CMK (cell line): Measurements from ENCODE around the gene ZNF286A.
"Not testable (repeated sequence)": the region's sequence is repeated elsewhere in the genome, so short reads cannot be mapped to it uniquely, and the experiment has no call there.

Experiments used
- DNase-seq: peaks from one replicate; pipeline ENCODE4 v3.0.0-alpha.2; 2010; ENCODE audit warnings: low read depth

The ZNF286A gene

DNA sequence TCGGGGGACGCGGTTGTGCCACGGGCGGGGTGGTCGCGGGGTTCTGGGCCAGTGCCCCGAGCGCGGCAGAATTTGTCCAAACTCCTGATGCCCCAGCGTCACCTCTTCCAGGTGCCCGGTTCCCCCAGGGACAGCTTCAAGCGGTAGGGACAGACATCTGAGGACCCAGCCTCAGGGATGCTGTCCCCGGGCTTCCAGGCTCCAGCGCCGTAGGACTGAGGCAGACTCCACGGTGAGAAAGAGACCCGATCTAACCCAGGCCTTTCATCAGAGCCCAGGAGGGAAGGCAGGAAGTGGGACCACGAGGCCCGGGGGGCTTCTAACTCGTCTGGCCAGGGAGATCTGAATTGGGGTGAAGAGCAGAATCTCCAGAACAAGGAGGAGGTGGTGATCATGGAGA, 385 bp downstream of the ZNF286A start:
- DNase-seq: not testable (repeated sequence)

DNA sequence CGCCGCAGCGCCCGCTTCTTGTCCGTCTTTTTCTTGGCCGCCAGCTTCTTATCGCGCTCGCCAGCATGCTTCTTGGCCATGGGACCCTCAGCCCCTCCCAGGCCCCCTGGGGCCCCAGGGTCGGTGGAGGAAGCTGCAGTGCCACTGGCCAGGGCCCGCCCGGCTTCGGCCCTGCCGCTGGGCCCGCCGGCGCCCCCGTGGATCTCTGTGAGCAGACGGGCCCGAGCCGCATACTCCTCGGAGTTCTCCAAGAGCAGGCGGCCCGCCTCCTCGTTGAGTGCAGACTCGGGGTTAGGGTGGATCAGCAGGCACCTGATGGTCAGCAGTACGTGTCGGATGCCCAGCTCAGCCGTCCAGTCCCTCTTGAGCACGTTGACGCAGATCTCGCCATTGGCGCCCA, 4.7 kb downstream of the ZNF286A start:
- DNase-seq: not testable (repeated sequence)

DNA sequence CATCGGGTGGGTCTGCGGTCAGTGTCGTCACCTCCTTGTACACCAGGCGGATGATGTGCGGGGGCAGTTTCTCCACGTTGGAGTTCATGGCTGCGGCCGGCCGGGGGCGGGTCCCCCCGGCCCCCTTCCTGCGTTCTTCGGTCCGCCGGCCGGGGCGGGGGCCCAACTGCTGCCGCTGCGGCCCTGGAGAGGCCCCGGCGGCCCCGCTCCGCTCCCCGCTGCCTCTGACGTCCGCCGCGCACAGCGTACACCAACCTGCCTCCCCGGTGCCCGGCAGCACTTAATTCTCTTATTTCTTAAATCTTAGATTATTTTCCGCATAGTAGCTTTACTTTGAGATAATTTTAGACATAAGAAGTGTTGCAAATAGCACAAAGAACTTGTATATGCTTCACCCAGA, 5.3 kb downstream of the ZNF286A start:
- DNase-seq: not testable (repeated sequence)

DNA sequence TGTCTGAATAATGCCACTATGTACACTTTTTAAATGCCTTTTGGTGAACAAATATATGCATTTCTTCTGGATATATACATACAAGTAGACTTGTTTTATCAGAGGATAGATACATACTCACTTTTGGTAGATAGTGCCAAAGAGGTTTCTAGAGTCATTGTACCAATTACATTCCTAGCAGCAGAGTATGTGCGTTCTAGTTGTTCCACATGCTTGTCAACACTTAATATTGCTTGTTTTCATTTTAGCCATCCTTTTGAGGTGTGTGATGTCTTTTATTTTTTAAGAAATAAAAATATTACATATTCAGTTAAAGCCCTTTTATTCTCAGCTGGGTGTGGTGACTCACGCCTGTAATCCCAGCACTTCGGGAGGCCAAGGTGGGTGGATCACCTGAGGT, 9.3 kb downstream of the ZNF286A start:
- not testable (repeated sequence) for DNase-seq

DNA sequence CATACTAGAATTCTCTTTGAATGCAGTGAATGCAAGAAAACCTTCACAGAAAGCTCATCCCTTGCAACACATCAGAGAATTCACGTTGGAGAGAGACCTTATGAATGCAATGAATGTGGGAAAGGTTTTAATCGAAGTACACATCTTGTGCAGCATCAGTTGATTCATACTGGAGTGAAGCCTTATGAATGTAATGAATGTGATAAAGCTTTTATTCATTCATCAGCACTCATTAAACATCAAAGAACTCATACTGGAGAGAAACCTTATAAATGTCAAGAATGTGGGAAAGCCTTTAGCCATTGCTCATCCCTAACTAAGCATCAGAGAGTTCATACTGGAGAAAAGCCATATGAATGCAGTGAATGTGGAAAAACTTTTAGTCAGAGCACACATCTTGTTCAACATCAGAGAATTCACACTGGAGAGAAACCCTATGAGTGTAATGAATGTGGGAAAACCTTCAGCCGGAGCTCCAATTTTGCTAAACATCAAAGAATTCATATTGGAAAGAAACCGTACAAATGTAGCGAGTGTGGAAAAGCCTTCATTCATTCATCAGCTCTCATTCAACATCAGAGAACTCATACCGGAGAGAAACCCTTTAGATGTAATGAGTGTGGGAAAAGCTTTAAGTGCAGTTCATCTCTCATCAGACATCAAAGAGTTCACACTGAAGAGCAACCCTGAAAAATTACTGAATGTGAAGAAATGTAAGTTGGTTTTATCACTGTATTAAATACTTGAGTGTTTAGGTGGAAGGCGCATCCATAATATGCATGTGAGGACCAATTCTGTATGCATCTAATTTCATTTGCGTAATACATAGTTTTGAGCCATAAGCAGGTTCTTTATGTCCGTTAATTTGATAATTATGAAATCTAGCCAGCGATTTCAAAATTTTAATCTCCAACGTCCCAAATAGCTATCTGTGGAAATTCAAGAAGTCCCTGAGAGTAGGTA, 17.3 kb downstream of the ZNF286A start:
- DNase-seq: not testable (repeated sequence)

DNA sequence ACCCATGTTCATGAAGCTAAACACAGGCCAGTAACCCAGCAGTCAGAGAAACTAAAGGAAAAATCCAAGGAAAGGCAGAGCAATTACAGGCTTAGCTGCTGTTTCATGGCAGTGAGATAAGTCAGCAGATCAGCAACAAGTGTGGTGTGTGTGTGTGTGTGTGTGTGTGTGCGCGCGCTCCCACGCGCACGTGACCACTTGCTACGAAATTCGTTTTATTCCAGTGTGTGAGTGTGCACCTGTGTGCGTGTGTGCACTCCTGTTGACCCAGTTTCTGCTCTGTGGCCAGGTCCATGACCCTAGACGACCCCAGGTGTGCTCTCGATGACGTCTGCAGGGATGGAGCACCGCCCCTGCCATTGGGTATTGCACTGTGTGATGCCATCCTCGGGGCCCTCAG, 31.0 kb downstream of the ZNF286A start:
- not testable (repeated sequence) for DNase-seq

DNA sequence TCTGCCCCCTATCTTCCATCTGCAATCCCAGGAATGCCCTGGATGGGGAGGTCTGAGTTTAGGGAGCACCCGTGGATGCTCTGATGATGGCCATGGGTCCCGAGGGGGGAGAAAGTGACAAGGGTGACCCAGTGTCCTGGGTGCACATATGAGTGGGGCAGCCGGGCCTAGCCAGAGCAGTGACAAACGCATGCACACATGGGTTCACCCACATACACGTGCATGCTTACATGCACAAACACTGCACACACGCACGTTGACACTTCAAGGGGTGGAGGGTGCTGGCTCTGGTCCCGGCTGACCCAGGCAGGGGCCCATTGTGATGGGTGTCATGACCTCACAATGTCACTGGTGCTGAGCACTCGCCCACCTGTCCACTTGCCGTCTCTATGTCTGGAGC, 32.3 kb downstream of the ZNF286A start, which contains the start of gene TBC1D26:
Gene TBC1D26 (plus strand): TSS at position 384 of the 400 bp plus-strand sequence. CDS start 3,066 bp downstream, outside the sequence.
- DNase-seq: not testable (repeated sequence)

DNA sequence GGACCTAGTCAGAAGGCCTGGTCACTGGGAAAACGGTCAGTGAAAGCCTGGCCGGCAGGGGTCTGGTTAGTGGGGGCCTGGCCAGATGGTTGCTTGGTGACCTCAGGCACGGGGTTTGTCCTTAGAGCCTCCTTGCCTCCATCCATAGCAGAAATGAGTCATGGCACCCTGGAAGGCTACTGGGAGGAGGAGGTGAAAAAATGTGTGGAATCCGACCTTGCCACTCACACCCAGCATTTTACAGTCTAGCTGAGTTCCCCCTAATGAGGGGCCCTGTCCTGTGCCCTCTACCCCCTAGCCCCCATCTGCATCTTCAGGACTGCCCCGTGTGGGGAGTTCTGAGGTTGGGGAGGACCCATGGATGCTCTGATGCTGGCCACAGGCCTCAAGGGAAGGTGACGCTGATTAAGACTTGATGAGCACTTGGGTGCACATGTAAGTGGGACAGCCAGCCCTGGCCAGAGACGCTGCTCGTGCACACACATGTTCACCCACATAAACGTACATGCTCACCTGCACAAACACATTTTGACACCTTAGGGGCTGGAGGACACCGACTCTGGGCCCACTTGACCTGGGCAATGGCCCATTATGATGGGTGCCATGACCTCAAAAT, 33.7 kb downstream of the ZNF286A start:
- not testable (repeated sequence) for DNase-seq

DNA sequence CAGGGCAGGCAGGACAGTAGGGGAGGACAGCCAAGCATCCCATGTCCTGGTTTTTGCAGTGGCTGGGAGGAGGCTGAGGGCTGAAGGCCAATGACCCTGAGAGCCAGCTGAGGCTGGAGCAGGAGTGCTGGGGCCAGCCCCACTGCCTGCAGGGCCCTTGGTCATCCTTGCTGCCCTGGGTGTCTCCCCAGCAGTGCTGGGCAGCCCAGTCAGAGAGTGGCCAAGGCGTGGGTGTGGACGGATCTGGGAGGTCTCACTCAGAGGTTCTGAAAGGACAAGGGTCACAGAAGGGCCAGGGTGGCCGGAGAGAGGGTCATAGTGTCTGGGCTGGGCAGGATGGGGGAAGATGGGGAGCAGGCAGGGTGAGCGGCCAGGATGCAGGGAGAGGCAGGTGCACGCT, 37.0 kb downstream of the ZNF286A start:
- not testable (repeated sequence) for DNase-seq

DNA sequence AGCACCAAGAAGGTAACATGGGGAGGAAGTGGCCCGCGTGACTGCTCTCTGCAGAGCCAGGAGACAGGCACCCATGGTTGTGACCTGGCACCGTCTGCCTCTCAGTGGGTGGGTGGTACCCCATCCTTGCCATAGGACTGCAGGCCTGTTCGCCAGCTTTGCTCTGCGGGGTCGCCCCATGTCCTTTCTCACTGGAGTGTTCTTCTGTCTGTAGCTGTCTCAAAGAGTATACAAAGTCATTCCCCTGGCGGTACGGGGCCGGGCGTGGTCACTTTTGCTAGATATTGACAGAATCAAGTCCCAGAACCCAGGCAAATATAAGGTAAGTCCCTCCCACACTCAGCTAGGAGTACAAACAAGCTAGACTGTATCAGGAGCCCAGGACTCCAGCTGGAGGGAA, 38.5 kb downstream of the ZNF286A start:
- DNase-seq: no peak

DNA sequence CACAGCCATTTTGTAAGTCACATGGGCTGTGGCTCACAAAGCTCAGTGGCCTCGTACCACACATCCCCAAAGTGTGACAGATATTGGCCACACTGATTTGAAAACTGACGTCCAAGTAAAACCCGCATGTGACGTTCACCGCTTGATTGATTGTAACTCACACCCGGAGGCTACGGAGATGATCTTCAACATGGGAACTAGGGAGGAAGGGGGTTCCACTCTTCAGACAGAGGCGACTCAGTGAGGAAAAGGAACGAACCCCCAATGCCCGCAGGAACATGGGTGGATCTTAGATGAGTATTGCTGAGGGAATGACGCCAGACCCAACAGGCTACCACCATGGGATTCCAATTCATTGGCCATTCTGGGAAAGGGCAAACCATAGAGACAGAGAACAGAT, 39.7 kb downstream of the ZNF286A start:
- not testable (repeated sequence) for DNase-seq

DNA sequence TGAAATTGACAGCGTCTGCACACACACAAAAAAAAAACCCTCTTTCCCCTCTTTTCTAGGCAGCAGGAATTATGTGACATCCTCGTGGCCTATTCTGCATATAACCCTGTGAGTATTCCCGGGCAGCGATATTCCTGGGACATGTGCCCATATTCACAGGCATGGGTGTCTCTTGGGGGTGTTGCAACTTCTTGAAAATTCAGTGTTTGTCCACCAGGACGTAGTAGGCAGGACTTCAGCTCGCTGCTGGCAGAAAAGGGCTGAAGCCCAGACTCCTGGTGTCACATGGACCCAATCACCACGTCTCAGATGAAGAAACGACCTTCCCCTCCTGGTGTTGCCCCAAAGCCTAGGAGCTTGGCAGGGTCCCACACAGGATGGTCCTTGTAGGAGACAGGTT, 40.5 kb downstream of the ZNF286A start:
- DNase-seq: not testable (repeated sequence)

DNA sequence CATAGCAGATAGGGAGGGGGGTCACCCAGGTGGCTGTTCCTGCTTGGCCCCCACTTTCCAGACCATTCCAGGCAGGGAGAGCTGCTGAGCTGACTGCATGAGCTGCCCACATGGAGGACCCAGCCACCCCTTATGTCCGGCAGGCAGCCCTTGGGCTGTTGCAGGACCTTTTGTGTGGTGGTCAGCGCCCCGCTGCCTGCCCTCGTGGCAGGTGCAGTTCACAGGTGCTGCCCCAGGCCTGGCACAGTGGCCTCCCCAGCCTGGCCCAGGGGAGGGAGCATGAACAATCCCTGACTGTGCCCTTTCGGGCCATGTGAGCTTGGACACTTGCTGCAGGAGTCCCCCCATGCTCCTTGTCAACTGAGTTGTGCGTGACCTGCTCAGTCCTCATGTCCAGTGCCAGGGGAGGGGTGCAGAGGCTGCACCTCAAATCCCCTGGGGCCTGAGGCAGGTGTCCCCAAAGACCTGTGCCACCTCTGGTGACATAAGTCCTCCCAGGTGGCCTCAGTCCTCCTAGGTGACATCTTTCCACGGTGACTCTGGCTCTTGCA, 41.1 kb downstream of the ZNF286A start:
- no peak for DNase-seq

DNA sequence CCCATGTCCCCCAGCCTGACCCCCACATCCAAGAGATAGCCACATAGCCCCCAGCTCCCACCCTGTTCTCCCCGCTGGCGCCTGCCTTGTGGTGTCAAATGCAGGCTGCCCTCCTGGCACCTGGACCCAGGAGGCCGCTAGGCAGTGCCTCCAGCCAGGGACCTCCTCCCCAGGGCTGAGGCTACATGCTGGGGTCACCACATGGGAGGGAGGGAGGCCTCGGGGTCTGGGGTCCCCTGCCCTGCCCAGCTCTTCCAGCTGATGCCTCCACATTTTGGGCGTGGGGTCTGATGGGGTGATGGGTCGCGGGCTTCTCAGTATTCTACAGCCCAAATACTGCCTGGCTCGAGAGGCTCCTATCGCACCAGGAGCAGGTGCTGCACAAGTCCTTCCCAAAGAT, 42.1 kb downstream of the ZNF286A start:
- DNase-seq: no peak

DNA sequence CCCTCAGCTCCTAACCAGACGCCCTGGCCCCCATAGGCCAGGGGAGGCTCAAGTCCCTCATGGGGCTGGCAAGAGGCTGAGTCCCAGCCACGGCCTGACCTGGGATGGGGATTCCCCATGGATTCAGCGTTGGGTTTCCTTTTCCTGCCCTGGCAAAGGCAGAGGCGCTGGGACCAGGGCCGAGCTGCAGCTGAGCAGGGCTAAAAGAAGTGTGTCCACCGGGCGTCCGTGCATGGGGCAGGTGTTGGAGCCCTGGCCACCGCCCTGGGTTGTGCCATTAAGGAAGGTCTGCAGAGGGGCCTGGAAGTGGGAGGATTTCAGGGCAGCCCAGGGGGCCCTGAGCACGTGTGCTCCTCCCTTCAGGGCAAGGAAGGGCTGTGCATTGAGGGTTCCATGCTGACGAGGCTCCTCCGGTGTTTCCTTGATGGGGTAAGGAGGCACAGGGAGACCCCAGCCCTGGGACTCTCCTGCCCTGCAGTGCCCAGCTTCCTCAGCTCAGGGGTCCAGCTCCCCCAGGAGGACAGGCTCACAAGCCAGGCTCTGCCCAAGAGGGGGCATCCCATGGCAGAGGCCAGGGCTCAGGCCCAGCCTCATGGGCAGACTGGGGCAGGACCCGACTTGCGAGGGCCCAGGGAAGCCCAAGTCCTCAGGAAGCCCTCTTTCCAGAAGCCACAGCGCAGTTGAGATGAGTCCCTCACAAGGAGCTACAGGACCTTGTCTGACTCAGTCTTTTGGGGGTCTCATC, 42.7 kb downstream of the ZNF286A start:
- DNase-seq: no peak

DNA sequence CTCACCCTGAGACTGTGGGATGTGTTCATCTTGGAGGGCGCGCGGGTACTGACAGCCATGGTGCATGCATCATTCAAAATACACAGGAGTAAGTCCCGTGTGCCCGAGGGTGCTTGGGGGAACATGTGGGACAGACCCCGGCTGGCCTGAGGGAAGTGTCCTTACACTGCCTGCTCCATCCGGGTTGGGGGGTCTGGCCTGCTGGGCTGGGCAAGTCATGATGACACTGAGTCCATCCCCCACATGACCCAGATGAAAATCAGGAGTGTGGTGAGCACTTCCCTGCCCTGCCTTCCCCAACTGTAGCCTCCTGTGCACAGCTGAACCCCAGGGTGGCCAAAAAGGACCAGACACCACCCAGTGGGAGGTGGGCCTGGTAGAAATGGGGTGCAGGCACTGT, 43.4 kb downstream of the ZNF286A start:
- DNase-seq: no peak

DNA sequence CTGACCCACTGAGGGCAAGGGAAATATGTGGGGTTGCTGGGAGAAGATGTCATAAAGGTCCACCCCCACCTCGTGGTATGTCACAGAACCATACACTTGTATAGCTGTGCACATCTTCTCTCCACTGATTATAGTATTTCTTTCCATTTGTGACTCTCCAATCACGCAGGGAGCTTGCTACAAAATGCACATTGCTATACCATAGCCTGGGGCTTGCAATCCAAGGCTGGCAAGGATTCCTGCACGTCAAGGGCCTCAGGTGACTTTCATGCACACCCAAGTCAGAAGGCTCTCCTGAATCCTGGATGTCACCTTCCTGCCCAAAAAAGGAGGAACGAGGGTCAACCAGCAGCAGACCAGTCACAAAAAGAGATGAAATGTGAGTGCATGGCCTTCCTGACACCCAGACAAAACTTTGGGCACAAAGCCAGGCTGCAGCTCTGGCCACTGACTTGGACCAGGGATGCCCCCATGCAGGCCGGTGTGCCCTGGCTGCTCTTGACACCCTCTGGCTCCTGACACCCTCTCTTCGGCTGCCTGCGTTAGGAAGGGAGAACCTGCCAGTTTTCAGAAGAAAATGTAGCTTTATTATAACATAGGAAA, 44.6 kb downstream of the ZNF286A start:
- no peak for DNase-seq

DNA sequence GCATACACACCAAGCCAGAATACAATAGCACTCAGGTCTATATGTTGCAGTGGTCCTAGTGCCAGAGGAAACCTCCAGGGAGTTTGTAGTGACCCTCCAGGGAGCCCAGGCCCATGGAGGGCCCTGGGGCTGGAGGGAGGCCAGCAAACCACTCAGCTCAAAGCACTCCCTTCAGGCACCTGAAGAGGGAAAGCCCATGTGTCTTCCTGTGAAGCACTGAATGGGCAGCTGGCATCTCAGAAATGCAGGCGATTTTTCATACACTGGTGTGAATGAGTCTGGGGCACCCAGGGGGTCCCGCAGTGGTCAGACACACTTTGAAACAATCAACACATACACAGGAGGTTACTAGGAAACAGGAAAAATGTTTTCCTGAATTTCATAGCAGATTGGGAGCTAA, 45.3 kb downstream of the ZNF286A start:
- no peak for DNase-seq

DNA sequence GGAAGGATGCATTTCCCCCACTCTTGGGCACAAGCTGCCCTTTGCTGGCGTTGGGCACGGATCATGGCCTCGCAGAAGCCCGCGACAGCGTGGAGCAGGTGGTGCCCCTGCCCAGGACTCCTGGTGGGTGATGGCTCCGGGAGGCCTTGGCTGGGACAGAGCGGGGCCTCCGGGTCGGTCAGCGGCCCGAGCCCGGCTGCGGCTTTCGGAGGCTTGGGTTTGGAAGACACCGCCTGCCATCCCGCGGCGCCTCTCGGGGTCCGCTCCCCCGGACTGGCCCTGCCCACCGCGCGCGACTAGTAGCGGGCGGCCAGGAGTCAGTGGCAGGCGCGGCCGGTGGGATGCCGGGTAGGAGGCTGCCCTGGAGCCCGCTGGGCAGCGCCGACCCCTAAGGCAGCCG, 49.9 kb downstream of the ZNF286A start:
- not testable (repeated sequence) for DNase-seq

DNA sequence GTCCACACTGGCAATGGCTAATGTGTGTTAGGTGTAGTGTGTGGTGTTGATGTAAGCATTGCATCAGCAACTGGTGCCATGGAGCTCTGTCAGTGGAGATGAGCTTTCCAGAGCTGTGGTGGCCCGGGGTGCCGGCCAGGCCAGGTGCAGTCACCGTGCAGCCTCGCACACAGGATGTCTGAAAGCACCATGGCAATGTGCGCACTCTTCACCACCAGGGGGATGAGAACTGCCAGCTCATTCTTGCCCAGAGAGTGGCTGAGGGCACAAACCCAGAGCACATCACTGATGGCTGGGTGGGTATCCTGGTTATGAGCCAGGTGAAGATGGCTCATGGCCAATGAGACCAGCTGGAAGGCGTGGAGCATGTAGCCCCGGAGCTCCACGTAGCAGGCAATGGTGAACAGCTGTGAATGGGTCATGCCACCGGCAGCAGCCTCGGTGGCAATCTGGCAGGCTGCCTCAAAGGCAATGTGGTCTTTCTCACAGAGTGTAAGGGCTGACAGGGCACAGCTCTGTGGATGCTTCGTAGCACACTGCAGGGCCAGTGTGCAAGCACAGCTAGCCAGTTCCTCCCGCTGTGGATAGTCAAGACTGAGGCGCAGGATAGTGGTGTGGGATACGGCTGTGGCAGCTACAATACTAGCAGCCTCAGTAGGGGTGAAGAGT, 69.4 kb downstream of the ZNF286A start:
- DNase-seq: not testable (repeated sequence)
